HG03045 (cell line): ENCODE measurements around the gene SERPINB2.
"Not testable (repeated sequence)": the region's sequence is repeated elsewhere in the genome, so short reads cannot be mapped to it uniquely, and the experiment has no call there.

Experiments
- ATAC-seq: cut with Tn5 transposase; IDR thresholded peaks from one replicate; pipeline ENCODE4 v1.9.1; 2021; ENCODE audit warnings: mild to moderate bottlenecking, moderate library complexity; ENCODE audit not compliant: unreplicated experiment

The SERPINB2 gene

GRCh38 chr18:63930773-63931354 is 43.4 kb downstream of the SERPINB2 start:
- no peak for ATAC-seq

GRCh38 chr18:63936156-63936931 is 48.8 kb downstream of the SERPINB2 start:
- ATAC-seq: peak; percentile 97

GRCh38 chr18:63936932-63937393 is 49.5 kb downstream of the SERPINB2 start:
- ATAC-seq: peak; percentile 37

- ATAC-seq: no peak
These were observed 52.5 kb downstream of the SERPINB2 start for GRCh38 chr18:63940008-63940407.

- not testable (repeated sequence) for ATAC-seq
These were observed 53.1 kb downstream of the SERPINB2 start for GRCh38 chr18:63940543-63941050.

GRCh38 chr18:63947051-63947790 is 59.7 kb downstream of the SERPINB2 start:
- no peak for ATAC-seq

GRCh38 chr18:63949068-63949737 is 61.7 kb downstream of the SERPINB2 start, which contains the start of gene HMSD:
Gene HMSD (plus strand): TSS chr18:63949301. CDS start chr18:63953456, 4,155 bp downstream.
- peak; percentile 93 for ATAC-seq

GRCh38 chr18:63951302-63951705 is 63.8 kb downstream of the SERPINB2 start:
- ATAC-seq: peak; percentile 44
